HG03575 (cell line): ENCODE data around the gene TMEM150B.

Experiments
- ATAC-seq: cut with Tn5 transposase; IDR thresholded peaks from one replicate; pipeline ENCODE4 v1.9.1; 2021; ENCODE audit not compliant: unreplicated experiment, insufficient number of reproducible peaks, low FRiP score; ENCODE audit errors: extremely low read depth

The TMEM150B gene

GRCh38 chr19:55358493-55358892 is 33.4 kb upstream of the TMEM150B start:
- no peak for ATAC-seq

DNA sequence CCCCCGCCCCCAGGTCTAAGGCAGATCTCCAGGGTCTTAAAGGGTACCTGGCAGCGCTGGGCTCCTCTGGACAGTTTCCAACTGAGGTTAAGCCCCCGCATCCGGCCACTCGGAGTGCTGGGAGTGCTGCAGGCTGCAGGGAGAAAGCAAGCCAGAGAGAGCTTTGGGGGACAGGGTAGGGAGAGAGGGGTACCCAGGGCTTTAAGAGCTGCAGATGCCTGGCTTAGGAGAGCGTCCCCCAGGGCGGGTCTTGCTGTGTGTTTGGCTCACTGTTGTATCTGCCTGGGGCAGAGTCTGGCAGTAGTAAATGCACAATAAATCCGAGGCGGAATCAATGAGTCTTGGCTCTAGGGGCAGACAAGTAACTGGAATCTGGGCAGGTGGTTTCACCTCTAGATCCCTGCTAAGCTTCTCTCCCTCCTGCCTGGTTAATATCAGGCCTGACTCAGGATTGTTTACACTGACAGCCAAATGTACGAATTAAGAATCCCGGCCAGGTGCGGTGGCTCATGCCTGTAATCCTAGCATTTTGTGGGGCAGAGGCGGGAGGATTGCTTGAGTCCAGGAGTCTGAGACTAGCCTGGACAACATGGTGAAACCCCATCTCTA is 30.2 kb upstream of the TMEM150B start:
- no peak for ATAC-seq

DNA sequence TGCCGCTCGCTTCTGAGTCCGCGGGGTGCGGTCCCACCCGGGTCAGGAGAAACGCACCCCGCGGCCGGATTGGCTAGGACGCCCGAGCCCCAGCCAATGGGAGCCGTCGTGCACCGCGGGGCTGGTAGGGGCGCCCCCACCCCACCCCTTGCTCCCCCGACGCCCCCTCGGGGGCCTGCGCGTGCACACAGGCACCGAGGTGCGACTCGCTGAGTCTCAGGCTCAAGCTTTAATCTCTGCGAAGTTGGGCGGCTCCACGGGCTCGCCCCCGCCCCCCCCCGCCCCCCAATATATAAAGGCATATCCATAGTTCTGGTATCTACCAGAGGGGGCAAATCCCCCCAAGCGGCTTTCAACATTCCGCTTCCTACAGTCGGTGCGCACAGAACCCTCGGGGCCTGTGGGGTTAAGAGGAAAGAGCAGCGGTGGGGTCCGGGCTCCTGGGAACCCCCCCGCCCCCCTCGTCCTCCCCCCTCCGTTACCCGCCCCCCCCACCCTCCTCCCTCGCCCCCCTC is 29.6 kb upstream of the TMEM150B start, which contains the start of gene COX6B2:
Gene COX6B2, minus strand, starts transcription at position 22 of the 515 bp plus-strand sequence. CDS start 198 bp downstream, outside the sequence.
- no peak for ATAC-seq

DNA sequence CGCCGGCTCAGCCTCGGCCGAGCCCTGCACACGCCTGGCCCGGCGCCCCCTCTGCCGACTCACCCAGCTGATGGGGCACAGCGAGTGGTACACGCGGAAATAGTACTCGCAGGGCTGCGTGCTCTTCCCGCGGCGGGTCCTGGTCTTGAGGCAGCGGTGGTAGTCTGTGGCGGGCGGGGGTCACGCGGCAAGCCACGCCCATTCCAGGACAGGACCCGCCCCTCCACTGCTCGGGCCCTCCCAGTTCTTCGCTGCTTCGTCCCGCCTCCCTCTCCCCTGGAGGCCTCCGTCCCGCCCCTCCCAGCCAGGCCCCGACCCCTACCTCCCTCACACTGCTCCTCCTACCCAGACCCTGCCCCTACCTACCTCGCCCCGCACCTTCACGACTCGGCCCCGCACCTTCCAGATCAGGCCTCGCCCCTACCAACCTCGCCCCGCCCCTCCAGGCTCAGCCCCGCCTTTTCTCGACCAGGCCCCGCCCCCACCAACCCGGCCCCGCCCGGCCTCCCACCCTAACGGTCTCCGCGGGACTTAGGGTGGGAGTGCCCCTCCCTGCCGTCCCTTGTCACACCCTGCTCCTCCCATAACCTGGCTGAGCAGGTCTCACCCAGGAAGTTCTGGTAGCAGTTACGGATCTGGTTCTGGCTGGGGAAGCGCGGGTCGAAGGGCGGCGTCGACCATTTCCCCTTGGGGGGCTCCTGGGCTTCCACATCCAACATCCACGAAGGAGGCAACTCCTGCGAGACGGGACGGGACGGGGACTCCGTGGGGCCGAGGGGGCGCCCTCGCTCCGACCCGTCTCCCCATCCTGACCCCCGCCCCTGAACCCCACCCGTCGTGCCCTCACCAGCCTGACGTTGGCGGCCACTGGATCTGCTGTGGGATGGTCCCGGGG is 28.9 kb upstream of the TMEM150B start:
- no peak for ATAC-seq

- ATAC-seq: no peak
Measured at GRCh38 chr19:55353356-55353802, 28.2 kb upstream of the TMEM150B start.

GRCh38 chr19:55352549-55353145 is 27.5 kb upstream of the TMEM150B start:
- ATAC-seq: no peak

- no peak for ATAC-seq
Measured at GRCh38 chr19:55352040-55352439, 26.9 kb upstream of the TMEM150B start.

GRCh38 chr19:55350620-55351315 is 25.6 kb upstream of the TMEM150B start:
- ATAC-seq: no peak

DNA sequence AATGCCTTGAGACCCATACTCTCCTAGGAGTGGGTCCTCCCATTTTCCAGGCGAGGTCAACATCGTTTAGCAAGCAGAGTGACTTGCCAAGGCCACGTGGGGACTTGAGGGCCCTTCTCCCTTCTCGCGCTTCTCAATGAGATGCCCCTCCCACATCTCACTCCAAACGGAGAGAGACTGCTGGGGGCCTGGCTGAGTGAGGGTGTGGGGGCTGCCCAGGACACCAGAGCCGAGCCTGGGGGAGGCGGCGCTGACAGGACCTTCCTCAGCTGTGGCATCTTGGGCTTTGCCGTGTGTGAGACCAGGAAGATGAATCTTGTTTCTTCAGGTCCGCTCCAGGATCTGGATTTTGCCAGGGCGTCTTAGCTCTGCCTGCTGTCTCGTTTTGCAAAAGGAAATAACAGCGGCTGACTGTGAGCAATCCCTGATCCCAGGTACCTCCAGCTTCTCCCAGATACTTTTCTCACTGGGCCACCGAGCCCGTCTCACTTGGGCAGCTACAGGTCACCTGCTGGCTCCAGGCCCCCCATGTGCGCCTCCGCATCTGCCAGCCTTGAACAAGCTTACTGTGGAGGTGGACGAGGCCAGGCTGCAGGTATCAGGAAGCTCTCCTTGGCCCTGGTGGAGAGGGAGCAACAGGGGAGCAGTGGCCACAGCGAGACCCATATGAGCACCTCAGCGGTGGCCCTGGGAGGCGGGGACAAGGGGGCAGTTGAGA is 23.3 kb upstream of the TMEM150B start:
- no peak for ATAC-seq

- no peak for ATAC-seq
Measured at GRCh38 chr19:55347442-55348009, 22.4 kb upstream of the TMEM150B start.

DNA sequence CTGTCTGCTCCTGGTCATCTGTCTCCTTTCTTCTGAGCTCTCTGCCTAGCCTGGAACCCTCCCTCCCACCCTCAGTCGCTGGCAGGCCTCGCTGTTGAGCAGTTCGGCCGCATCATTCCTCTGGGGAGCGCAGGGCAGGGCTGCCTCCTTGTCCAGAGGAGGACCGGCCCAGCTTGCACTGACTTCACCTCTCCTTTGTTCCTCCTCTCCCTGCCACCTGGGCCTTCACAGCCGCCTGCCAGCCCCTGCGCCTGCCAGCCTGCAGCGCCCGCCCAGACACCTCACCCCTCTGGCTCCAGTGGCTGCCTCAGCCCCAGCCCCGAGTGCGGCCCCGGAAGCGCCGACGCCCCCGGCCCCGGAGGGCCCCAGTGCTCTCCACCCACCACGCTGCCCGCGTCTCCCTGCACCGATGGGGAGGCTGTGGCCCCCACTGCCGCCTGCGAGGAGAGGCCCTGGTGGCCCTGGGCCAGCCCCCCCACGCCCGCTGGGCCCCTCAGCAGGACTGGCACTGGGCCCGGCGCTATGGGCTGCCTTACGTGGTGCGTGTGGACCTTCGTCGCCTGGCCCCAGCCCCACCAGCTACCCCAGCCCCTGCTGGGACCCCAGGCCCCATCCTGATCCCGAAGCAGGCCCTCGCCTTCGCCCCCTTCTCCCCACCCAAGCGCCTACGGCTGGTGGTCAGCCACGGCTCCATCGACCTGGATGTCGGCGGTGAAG is 21.7 kb upstream of the TMEM150B start:
- ATAC-seq: no peak

- no peak for ATAC-seq
Measured at GRCh38 chr19:55345818-55346724, 20.9 kb upstream of the TMEM150B start.

- ATAC-seq: no peak
Measured at GRCh38 chr19:55345101-55345817, 20.1 kb upstream of the TMEM150B start.

DNA sequence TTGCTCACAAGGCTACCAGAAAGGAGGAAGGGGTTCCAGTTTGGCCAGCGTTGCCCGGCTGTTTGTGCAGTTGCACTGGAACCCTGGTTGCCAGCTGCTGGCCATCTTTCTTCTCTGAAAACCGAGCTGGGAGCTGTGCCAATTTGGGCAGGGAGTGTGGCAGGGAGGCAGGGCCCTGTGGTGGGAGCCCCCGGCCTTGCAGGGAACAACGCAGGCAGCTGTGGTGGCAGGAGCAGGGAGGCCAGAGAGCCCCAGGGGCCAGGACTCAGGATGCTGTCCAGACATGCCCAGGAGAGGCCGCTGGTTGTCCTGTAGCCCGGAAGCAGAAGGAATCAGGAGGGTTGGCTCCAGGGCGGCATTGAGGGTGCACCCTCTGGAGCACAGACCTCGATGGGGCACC is 19.3 kb upstream of the TMEM150B start:
- ATAC-seq: no peak

DNA sequence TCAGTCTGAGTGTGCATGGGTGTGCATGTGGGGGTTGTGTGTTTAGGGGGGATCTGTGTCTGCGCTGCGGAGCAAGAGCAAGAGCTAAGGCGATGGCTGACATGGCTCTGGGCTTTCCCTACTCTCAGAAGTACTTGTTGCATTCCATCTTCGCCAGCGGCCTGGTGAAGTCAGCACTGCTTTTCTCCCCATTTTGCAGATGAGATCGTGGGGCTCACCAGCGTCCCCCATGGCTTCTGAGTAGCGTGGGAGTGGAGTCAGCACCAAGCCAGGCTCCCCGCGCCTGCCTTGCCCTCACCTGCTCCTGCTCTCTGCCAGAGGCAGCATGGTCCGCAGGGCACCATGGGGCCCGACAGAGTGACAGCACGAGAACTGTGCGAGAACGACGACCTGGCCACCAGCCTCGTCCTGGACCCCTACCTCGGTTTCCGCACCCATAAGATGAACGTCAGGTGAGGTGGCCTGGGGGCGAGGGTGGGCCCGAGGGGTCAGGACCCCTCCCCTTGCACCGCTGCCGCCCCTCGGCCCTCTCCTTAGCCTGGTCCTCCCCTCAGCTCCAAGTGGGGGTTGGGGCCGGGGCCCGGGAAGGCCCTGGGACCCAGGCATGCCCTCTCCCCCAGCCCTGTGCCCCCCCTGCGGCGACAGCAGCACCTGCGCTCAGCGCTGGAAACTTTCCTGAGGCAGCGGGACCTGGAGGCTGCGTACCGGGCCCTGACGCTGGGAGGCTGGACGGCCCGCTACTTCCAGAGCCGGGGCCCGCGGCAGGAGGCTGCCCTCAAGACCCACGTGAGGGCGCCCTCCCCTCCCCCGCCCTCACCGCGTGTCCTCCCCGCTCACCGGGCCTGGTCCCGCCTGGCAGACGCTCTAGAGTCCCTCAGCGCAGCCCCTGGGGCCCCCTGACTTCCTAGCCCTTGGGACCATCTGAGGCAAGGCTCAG is 16.7 kb upstream of the TMEM150B start:
- ATAC-seq: no peak
